Stimulated activated naive CD8-positive, alpha-beta T cell treated with anti-CD3 and anti-CD28 coated beads, Interleukin-15, amount 100 ng/mL, for 72 hours (primary cell): ENCODE measurements around the gene WASF3.
A peak's percentile ranks its signal among the peaks of the same experiment; 100 is the strongest.

Experiments
- ATAC-seq: fragments of 150-1000 bp; cut with Tn5 transposase; 2 replicates; pipeline ENCODE4 v1.10.0; 2021; ENCODE audit warnings: mild to moderate bottlenecking, moderate library complexity
- DNase-seq, 2 donors: peaks; one replicate each; pipeline ENCODE4 v3.0.0; 2021 to 2022
- H3K27ac Mint-ChIP-seq, 2 donors: one replicate each; pipeline ENCODE4 v1.8.0; 2022; ENCODE audit warnings: mild to moderate bottlenecking in 2 of 2, mixed read lengths in 2 of 2, moderate library complexity in 2 of 2
- H3K27me3 Mint-ChIP-seq: one replicate; pipeline ENCODE4 v1.8.0; 2022; ENCODE audit warnings: mixed read lengths
- H3K4me1 Mint-ChIP-seq: one replicate; pipeline ENCODE4 v1.8.0; 2022; ENCODE audit warnings: mild to moderate bottlenecking, mixed read lengths
- H3K4me3 Mint-ChIP-seq, 2 donors: one replicate each; pipeline ENCODE4 v1.8.0; 2022; ENCODE audit warnings: mild to moderate bottlenecking in 2 of 2, mixed read lengths in 2 of 2, moderate library complexity in 1 of 2
- H3K9me3 Mint-ChIP-seq, 2 donors: one replicate each; pipeline ENCODE4 v1.8.0; 2022; ENCODE audit warnings: mixed read lengths in 2 of 2

Gene WASF3

GRCh38 chr13:26538363-26539317 is 18.8 kb upstream of the WASF3 start:
- DNase-seq (no peak), ATAC-seq (no peak)
- no peaks in the 10 kb centered on the region for H3K4me1 Mint-ChIP-seq
- H3K27me3 Mint-ChIP-seq: peaks cover 48% of the 10 kb centered on the region
- H3K4me3 Mint-ChIP-seq: no peak overlapping the region
- no peaks in the 10 kb centered on the region for H3K9me3 Mint-ChIP-seq
- no peak overlapping the region for H3K27ac Mint-ChIP-seq

DNA sequence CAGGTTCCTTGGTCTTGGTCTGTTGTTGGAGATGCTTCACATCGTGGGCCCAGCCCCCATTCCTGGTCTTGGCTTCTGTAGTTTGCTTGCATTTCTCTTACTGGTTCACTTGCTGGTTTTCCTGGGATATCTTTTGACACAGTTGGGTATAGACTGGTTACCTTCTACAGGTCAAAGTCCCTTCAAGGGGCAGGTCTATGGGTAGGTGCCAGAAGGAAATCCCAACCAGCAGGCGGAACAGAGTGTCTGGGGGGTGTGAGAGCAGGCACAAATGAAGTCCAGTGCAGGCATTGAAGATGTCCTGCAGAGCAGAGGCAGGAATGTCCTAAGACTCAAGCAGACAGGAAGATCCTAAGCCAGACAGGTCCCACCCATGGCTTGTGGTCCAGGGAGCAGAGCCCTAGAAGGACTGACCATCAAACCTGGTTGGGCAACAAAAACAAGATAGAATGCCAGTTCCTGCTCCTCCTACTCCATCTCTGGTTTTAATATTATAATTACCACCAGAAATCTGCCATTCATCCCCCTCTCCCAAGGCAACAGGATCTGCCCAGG is 17.7 kb upstream of the WASF3 start:
- peaks cover 48% of the 10 kb centered on the region for H3K27me3 Mint-ChIP-seq
- no peak overlapping the region for H3K27ac Mint-ChIP-seq

GRCh38 chr13:26540334-26540733 is 17.1 kb upstream of the WASF3 start:
- H3K27me3 Mint-ChIP-seq: peaks cover 48% of the 10 kb centered on the region
- ATAC-seq (no peak), DNase-seq (no peak)
- H3K27ac Mint-ChIP-seq: peak overlapping the region in 1 of 2 donors; percentile 50
- H3K4me1 Mint-ChIP-seq: no peaks in the 10 kb centered on the region
- no peak overlapping the region for H3K4me3 Mint-ChIP-seq
- H3K9me3 Mint-ChIP-seq: no peaks in the 10 kb centered on the region

More for the DNA sequence above, 17.7 kb upstream of the WASF3 start:
- ATAC-seq (no peak), DNase-seq (no peak)
- H3K4me1 Mint-ChIP-seq: no peaks in the 10 kb centered on the region
- H3K4me3 Mint-ChIP-seq: no peak overlapping the region
- H3K9me3 Mint-ChIP-seq: no peaks in the 10 kb centered on the region

DNA sequence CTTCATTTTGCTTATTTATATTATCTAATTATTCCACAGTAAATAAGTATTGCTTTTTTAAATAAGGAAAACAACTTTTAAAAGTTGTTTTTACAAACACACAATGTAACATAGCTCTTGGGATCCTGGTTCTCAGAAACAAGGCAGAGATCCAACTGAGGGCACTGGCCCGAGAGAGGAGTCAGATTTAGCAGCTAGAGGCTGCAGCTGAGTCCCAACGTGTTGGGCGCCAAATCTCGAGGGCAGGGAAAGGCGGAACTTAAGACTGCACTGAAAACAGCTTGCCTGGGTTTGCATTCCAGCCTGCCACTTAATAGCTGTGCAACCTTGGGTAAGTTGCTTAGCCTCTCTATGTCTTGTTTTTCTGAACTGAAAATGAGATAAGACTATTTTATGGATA is 16.4 kb upstream of the WASF3 start:
- H3K9me3 Mint-ChIP-seq: no peaks in the 10 kb centered on the region
- peaks cover 48% of the 10 kb centered on the region for H3K27me3 Mint-ChIP-seq
- H3K27ac Mint-ChIP-seq: no peak overlapping the region
- ATAC-seq (no peak), DNase-seq (no peak)
- no peaks in the 10 kb centered on the region for H3K4me1 Mint-ChIP-seq
- no peak overlapping the region for H3K4me3 Mint-ChIP-seq

- H3K27me3 Mint-ChIP-seq: peaks cover 48% of the 10 kb centered on the region
Observed at GRCh38 chr13:26541678-26542568, 15.6 kb upstream of the WASF3 start.

DNA sequence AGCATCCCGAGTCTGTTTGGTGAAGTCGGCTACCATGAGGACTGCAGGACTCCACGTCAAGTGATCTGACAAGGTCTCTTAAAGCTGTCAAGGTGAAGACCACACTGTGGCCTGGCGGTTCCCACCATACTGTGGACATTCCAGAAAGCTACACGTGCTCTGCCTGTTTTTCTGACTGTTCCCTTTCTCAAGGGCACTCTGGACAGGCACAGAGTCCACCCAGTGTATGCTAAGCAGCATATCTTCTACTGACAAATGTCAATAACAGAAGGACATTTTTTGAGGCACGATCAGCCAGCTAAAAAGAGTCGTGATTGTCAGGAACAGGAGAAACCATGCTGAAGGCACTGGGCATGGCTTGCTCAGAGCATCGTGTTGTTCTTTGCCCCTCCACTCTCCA is 12.8 kb upstream of the WASF3 start:
- Mint-ChIP-seq H3K27me3 (peaks cover 33% of the 10 kb centered on the region), H3K4me3 (no peak overlapping the region), H3K9me3 (no peaks in the 10 kb centered on the region), H3K4me1 (no peaks in the 10 kb centered on the region), H3K27ac (no peak overlapping the region)
- ATAC-seq (no peak), DNase-seq (no peak)

More at GRCh38 chr13:26541678-26542568, 15.6 kb upstream of the WASF3 start:
- DNase-seq: no peak
- Mint-ChIP-seq H3K27ac (no peak overlapping the region), H3K9me3 (no peaks in the 10 kb centered on the region), H3K4me3 (no peak overlapping the region), H3K4me1 (no peaks in the 10 kb centered on the region)
- ATAC-seq: no peak

GRCh38 chr13:26548205-26548765 is 9.2 kb upstream of the WASF3 start:
- Mint-ChIP-seq H3K27ac (no peak overlapping the region), H3K27me3 (peaks cover 20% of the 10 kb centered on the region), H3K4me3 (no peak overlapping the region), H3K9me3 (no peaks in the 10 kb centered on the region), H3K4me1 (no peaks in the 10 kb centered on the region)
- ATAC-seq: no peak
- no peak for DNase-seq

GRCh38 chr13:26549713-26550112 is 7.8 kb upstream of the WASF3 start:
- Mint-ChIP-seq H3K27ac (no peak overlapping the region), H3K9me3 (no peaks in the 10 kb centered on the region)
- ATAC-seq: no peak

DNA sequence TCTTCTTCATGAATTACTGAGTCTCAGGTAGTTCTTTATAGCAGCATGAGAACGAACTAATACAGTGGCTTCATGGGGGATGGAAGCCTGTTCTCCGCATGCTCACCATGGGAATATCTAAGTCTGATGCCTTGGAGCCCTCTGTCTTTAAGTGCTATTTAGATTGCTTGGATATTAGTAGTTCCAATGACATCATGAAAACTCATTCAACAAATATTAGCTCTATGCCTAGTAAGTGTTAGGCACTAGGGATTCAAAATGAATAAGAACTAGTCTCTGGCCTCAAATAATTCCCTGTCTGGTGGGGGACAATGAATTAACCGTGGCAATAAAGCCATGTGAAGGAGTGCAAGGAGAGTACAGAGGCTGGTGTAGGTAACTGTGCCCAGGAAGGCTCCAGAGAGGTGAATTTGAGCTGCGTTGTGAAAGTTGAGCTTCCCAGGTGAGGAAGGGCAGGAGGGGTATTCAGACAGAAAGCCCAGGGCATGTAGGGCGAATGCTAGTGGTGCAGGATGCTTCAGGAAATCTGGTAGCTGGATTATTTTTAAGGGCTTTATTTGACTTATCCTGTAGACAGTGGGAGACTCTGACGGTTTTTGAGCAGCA is 6.1 kb upstream of the WASF3 start:
- Mint-ChIP-seq H3K27ac (no peak overlapping the region), H3K9me3 (no peaks in the 10 kb centered on the region), H3K4me3 (no peak overlapping the region), H3K27me3 (peaks cover 34% of the 10 kb centered on the region), H3K4me1 (no peaks in the 10 kb centered on the region)
- ATAC-seq: no peak
- DNase-seq: no peak

More at GRCh38 chr13:26549713-26550112, 7.8 kb upstream of the WASF3 start:
- Mint-ChIP-seq H3K4me1 (no peaks in the 10 kb centered on the region), H3K4me3 (no peak overlapping the region), H3K27me3 (peaks cover 17% of the 10 kb centered on the region)
- no peak for DNase-seq

DNA sequence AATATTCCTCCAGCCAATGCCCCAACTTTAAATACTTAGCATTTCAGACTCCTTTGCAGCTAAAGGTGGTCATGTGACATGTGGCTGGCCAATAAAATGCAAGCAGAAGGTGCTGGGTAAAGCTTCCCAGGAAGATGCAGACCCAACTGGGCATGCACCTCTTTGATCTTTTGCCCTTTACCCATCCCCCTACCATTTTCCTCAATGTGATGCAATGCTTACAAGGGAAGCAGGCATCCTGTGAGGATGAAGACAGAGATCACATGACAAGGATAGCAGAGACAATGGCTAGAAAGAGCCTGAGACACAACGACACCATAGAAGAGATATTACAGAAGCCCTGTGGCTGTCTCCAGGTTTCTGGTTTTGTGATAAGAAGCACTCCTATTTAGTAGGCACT is 2.1 kb upstream of the WASF3 start:
- no peaks in the 10 kb centered on the region for H3K9me3 Mint-ChIP-seq
- H3K4me3 Mint-ChIP-seq: no peak overlapping the region
- H3K27ac Mint-ChIP-seq: no peak overlapping the region
- no peak for DNase-seq
- ATAC-seq: no peak
- peaks cover 7% of the 10 kb centered on the region for H3K4me1 Mint-ChIP-seq
- peaks cover 56% of the 10 kb centered on the region for H3K27me3 Mint-ChIP-seq

DNA sequence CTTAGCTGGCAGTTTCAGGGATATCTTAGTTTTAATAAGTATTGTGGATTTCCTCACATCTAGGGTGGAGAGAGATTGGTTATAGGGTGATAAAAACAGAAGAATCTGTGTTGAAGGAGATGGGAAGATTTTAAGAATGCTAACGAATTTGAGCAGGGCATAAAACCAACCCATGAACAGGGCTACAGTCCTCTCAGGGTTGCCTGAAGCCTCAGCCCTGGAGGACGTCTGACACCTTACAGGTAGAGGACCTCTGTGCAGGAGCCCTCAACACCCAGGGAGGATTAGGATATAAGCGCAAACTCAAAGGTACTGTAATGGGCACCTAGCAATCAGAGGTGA is 461 bp upstream of the WASF3 start:
- peaks cover 7% of the 10 kb centered on the region for H3K4me1 Mint-ChIP-seq
- peak overlapping the region; percentile 12 to 55 for H3K4me3 Mint-ChIP-seq
- DNase-seq (no peak), ATAC-seq (peak; percentile 53)
- H3K27me3 Mint-ChIP-seq: peaks cover 42% of the 10 kb centered on the region
- no peaks in the 10 kb centered on the region for H3K9me3 Mint-ChIP-seq
- no peak overlapping the region for H3K27ac Mint-ChIP-seq

- Mint-ChIP-seq H3K4me1 (peaks cover 7% of the 10 kb centered on the region), H3K9me3 (no peaks in the 10 kb centered on the region), H3K27me3 (peaks cover 41% of the 10 kb centered on the region), H3K4me3 (peak overlapping the region; percentile 40 to 57), H3K27ac (no peak overlapping the region)
- no peak for DNase-seq
- peak; percentile 18 for ATAC-seq
Observed at GRCh38 chr13:26558074-26558805, 757 bp downstream of the WASF3 start.

DNA sequence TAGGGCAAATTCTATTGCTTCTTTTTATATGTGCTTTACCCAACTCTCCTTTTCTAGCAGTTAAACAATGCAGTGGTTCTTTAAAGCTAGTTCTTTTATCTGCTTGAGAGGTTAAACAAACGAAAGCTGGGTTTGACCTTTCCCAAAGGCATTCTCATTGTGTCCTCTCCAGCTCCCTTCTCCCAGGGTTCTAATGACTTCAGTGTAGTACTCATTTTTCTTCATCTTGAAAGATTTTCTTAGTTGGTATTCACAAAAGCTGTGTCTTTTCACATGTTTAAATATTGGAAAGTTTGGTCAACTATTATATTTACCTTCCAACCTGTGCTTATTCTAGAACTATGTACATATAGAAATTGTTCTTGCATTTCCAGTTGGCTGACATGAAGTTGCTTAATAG is 1.5 kb downstream of the WASF3 start:
- Mint-ChIP-seq H3K27me3 (peaks cover 41% of the 10 kb centered on the region), H3K9me3 (no peaks in the 10 kb centered on the region), H3K4me1 (peaks cover 7% of the 10 kb centered on the region), H3K4me3 (no peak overlapping the region), H3K27ac (no peak overlapping the region)
- ATAC-seq (no peak), DNase-seq (no peak)

GRCh38 chr13:26560456-26560855 is 3.0 kb downstream of the WASF3 start:
- no peaks in the 10 kb centered on the region for H3K9me3 Mint-ChIP-seq
- ATAC-seq (no peak), DNase-seq (no peak)
- H3K4me3 Mint-ChIP-seq: no peak overlapping the region
- H3K4me1 Mint-ChIP-seq: peaks cover 7% of the 10 kb centered on the region
- no peak overlapping the region for H3K27ac Mint-ChIP-seq
- peaks cover 32% of the 10 kb centered on the region for H3K27me3 Mint-ChIP-seq
